ENCODE data around the gene MB.
"Not testable (repeated sequence)": the region's sequence is repeated elsewhere in the genome, so short reads cannot be mapped to it uniquely, and the experiment has no call there.

Gene MB

DNA sequence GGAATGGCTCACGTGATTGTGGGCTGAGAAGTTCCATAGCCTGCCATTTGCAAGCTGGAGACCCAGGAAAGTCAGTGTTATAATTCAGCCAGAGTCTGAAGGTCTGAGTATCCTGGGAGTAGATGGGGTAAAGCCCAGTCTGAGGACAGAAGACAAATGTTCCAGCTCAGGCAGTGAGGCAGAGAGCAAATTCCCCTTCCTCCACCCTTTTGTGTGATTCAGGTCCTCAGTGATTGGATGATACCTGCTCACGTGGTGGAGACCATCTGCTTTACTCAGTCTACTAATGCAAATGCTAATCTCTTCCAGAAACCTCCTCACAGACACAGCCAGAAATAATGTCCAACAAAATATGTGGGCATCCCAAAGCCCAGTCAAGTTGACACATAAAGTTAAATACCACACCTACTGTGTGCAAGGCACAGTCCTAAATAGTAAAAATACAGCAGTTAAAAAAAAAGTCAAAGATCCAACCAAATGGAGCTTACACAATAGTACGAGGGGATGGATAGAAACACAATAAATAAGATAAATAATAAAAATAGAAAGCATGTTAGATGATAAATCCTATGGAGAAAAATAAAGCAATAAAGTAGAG is 17.9 kb upstream of the MB start:
- no peak for DNase-seq

DNA sequence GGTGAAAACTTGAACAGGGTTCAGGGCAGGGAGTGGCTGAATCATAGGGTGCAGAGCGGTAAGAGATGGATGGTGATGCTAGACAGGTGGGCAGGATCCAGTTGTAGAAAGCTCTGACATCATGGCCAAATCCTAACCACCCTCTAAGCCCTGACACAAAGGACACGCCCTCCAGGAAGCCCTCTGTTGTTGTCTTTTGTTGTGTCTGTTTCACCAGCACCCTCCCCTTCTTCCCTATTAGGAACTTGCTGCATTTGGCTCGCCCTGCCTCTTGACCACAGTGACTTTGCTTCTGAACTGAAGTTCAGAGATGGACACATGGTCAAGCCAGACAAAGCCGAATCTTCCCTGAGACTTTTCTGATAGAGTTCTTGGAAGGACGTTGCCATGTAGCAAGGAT is 16.9 kb upstream of the MB start:
- DNase-seq = no peak

DNA sequence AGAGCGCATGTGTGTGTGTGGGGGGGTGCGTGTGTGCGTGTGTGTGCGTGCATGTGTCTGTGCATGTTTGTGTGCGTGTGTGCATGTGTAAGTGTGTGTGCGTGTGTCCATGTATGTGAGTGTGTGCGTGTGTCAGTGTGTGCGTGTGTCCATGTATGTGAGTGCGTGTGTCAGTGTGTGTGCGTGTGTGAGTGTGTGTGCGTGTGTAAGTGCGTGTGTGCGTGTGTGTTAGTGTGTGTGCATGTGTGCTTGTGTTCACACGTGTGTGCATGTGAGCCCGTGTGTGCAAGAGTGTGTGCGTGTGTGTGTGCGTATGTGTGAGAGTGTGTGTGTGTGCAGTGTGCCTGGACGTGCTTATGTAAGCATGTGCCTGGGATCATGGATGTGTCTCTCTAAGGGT is 16.4 kb upstream of the MB start:
- DNase-seq = no peak

DNA sequence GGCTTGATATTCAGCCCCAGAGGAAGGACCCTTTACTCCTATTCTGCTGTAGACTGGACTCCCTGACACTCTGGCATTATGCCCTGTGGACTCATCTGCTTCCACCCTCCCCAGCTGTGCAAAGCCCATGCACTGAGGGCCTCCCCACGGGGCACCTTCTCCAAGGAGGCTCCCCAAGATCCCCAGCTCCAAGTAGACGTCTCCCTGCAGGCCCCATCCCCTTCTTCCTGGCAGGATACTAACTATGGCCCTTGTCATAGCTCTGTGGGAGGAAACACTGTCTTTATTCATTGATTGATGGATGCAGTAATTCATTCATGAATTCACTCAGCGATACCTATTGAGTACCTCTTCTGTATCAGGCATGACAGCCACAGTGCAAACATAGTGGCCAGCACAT is 15.8 kb upstream of the MB start:
- no peak for DNase-seq

DNA sequence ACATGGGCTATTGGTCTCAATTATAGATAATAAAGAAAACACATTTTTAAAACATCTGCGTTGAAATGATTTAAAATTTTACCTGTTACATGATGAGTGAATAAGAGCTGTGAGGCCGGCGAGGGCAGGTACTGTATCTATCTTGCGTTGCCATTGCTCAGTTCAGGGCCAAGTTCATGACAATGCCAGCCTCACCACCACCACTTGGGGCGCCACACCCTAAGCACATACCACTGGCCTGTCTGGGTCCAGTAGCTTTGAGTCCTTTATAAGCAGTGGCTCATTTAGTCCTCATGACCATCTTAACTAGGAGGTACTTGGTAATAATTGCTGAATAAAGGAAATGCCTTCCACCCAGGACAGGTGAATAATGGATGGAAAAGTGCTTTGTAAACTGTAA is 14.5 kb upstream of the MB start:
- DNase-seq = peak; percentile 45

DNA sequence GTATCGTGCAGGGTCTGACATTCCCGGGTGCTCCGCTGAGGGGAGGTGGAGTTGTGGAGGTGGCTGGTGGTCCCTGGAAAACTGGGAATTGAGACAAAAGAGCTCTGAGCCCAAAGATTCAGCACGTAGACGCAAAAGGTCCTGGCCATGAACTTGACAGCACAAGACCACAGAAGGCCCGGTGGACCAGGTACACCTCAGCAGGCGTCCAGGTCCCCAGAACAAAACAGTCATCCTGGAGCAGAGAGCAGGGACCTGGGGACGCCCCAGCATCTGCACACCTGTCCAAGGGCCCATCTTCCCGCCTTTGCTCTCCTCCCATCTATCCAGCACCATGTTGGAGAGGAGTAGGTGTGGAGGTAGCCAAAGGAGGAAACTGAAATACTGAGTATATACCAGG is 13.8 kb upstream of the MB start:
- DNase-seq = no peak

DNA sequence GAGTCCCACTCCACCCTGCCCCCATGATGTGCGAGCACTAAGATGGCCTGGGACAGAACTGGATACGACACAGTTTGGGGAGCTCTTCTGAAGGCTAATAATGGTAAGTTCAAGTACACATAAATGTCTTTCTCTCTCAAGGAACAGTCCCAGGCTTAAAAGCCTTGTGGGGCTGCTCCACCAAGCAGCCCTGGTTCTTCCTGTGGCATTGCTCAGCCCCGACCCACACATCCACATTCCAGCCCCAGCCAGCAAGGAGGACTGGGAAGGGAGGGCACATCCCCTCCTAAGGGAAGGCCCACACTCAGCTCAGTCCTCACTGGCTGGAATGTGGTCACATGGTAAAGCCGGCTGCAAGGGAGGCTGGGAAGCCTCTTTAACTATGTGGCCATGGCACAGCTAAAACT is 13.3 kb upstream of the MB start:
- no peak for DNase-seq

DNA sequence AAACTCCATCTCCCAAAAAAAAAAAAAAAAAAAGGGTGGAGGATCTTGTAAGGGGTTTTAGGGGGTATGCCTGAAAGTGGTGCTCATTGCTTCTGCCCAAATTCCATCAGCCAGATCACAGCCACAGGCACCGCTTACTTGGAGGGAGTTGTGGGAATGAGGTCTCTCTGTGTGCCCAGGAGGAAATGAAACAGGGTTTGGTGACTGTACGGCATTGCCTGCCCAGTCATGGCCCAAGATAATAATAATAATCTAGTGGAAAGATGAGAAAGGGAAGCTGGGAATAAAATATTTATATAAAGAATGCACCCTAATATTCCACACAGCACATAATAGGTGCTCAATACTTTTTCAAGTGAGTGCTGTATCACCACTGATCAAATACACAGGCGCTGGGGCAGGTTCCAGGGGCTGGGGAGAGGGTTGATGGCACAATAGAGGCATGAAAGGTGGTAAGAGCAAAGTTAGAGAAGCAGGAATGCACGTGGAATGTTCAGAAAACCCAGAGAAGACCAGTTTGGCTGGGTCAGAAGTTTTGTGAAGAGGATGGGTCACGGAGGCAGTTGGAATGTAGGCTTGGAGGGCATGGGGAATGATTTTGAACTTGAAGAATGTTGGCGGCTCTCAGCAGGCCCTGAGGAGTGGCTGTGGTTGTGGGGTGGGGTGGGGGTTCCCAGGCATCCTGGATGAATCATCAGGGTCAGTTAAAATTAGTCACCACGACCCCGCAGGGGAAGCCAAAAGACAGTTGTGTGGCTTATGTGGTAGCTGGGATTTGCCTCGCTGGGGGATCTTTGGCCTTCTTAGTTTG is 12.5 kb upstream of the MB start:
- DNase-seq = peak; percentile 47

DNA sequence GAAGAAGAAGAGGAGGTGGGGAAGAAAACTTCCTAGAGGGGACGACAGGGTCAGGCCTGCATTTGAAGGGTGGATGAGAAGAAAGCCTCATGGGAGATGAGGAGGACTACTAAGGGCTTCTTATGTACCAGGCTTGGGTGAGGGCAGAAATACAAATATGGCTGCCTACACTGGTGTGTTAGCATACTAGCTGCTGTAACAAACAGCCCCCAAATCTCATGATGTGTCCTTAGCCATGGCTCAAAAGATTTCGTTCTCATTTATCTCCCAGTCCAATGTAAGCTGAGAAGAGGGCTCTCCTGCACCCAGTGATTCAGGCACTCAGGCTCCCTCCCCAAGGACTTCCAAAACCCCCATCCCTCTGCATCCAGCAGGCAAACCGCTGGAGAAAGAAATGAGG is 11.6 kb upstream of the MB start:
- no peak for DNase-seq

DNA sequence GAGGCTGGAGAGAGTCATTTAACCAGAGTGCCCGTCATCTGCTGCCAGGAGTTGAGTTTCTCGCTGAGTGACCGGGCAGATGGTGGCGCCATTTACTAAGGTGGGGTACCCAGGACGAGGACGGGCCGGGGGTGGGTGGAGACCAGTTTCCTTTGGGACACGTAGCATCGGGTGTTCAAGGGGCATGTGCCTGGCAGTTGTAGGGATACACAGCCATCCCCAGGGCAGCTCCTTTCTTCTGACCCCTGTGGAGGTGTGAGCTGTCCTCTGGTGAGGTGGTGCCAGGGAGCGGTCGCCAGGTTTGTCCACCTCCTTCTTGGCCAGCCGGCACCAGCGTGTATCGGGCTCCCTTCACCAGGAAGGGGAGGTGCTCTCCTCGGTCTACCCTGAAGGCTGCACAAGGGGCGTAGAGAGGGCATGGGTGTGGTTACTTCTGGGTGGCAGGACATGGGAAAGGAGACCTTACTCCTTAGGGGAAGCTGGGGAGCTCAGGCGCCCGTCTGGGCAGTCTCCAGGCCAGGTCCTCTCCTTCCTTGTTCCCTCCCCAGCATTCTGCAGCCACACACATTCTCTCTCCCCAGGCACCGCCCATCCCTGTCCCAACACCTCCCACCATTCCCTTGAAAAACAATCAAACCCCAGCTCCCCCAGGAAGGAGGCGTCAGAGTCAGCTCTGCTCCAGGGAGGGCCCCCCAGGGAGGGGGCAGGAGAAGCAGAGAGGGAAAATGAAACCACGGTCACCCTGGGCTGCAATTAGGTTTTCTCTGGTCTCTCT is 10.3 kb upstream of the MB start:
- peak; percentile 76 for DNase-seq

DNA sequence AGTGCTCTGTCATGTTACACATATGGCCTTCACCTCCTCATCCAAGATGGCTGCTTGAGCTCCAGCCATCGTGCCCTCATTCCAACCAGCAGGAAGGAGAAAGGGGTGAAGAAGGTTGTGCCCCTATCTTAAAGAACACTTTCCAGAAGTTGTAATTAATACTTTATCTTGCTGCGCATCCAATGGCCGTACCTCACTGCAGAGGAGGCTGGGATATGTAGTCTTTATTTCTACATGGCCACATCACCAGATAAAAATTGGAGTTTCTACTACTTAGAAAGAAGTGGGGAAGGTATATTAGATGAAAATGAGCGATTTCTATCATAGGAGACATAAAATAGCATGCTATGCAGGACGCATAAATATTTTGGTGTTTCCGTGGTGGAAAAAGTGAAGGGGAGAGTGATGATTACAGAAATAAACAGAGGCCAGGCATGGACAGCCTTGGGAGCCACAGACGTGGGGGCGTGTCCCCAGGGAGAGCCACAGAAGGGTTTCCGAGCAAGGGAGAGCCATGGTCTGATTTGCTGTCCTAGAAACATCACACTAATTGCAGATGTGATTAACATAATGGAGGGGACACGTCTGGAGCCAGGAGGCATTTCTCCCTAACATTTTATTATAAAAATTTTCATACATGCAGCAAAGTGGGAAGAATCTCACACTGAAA is 8.8 kb upstream of the MB start:
- DNase-seq = no peak

DNA sequence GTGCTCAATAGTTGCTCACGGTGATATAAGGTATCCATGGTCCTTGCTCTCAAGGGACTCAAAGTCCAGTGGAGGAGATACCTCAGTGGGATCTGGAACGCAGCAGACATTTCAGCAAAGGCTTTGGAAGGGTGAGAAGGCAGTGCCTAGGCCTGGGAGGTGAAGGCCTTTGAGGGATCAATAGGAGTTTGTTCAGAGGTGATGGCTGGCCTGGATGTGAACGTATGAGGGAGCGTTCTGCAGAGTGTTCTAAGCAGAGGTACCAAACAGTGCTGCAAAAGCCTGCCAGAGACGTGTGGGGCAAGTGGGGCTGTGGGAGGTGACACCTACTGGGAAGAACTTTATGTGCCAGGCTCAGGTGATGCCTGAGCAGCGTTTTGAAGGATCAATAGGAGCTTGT is 7.4 kb upstream of the MB start:
- DNase-seq = no peak

DNA sequence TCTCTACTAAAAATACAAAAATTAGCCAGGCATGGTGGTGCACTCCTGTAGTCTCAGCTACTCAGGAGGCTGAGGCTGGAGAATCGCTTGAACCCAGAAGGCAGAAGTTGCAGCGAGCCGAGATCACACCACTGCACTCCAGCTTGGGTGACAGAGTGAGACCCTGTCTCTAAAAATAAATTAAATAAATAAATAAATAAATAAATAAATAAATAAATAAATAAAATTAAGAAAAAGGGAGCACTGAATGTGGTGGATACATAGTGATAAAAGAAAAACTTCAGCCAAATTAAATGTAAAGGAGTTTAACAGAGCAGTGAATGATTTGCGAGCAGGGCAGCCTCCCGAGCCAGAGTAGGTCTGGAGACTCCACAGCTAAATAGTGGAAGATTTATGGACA is 6.8 kb upstream of the MB start:
- DNase-seq = not testable (repeated sequence)

DNA sequence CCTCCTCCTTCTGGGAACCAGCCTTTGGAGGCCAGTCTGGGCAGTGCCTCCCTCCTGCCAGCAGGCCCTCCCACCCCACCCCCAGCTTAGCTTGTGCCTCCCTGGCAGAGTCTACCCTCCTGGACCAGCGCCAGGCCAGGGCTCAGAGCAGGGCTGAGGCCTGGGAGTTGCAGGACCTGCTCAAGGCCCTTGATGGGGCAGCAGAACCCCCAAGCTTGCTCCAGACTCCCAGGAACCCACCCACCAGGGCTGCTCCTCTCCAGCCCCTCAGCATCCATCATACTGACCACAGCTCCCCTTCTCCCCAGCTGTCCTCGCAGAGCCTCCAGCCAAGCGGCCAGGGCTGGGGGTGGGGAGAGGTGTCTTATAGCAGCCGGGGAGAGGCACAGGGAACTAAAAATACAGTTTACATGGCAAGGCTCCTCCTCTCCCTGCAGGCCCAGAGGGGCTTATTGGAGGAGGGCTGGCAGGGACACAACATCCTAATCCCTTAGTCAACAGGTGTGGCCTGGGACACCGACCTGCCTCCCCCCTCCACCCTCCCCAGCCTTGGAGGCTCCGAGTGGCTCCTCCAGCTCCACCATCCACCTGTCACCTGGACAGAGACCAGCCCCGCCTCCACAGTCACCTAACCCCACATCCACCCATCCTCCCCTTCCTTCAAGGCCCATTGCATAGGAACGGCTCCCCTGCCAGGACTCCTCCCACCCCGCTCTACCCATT is 5.2 kb upstream of the MB start:
- DNase-seq = no peak

DNA sequence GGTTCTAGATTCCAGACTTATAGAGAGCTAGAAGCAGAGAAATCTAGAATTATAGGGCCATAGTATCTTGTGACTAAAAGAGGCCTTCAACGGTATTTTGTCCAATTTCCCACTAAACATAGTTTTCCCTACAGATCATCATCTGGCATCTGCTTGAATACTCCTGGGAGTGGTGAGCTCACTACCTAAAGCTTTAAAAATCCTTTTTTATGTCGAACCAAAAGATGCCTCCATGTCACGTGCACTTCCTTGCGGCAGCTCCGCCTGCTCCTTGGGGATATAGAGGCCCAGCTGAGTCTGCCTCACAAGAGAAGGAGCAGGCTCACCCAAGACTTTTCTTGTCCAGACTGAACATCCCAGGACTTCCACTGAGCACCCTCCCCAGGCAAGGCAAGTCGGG is 4.3 kb upstream of the MB start:
- no peak for DNase-seq

DNA sequence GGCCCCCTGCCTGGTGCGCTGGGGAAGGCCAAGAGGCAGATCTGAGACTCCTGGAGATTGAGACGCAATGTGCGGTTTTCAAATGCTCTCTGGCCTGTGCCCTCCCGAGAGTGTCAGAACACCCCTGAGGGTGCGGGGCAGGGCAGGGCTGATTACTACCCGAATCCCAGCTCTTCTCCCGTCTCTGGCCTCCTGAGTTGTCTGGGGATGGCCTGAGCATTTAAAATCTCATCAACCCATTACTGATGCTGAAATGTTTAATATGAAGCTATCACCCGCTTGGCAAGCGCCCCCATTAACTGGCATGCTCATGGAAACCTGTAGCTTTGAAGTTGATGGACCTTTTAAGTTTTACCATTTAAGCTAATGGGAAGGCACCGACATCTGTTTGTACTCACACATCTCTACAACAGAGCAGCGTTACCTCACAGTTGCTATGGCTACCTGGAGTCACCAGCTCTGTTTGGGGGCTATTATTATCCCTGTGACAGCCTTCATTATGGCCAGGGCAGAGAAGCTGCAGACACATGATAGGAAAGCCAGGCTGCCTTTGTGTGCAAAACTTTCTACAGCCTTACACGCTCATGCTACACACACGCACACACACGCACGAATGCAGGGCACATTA is 3.6 kb upstream of the MB start:
- no peak for DNase-seq

DNA sequence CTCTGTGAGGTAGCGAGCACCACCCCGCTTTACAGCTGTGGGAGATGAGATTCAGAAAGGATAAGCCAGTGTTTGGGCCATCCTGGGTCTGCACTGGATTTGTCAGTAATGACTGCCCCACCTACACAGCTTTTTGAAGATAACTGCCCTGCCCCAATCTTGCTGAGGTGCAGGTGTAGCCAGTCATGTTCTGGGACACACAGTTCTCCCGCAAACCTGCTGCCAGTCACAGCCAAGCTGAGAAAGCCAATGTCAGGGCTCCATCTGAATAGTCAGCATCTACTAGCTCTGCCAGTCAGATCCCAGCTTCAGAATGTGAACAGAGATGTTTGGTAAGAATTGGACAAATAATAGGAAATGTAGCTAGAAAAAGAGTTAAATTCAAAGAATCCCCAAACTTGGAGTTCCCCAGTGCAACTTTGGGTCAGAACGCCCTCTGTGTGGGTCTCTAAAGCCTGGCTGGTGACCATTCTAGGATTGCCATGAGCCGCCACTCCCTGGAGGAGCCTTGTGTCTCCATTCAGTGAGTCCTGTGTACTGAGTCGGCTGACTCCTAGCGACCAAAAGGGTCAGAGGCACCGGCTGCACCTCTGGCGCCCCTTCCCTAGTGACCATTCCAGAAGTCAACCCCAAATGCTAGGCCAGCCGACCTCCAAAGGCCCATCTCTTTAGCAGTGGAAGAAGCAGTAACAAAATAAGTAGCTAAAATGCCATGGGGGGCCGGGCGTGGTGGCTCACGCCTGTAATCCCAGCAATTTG is 2.4 kb upstream of the MB start:
- no peak for DNase-seq

DNA sequence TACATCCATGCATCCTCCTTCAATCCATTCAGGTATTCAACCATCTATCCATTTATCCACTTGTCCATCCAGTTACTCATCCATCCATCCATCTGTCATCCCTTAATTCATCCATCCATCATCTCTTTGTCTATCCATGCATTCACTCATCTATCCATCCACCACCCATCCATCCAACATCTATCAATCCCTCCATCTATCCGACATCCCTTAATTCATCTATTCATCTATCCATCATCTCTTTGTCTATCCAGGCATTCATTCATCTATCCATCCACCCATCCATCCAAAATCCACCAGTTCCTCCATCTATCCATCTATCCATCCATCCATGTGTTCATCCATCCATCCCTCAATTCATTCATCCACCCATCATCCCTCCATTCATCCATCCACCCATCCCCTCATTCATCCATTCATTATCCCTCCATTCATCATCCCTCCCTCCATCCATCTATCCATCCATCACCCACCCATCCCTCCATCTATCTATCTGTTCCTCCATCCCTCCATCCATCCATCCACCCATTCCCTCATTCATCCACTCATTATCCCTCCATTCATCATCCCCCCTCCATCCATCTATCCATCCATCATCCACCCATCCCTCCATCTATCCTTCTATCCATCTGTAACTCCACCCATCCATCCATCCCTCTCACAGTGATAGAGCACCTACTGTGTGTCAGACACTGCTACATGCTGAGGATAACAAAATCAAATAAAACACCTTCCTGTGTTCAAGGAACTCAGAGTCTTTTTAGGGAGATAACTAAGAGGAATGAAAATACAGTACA is 1.5 kb upstream of the MB start:
- no peak for DNase-seq

DNA sequence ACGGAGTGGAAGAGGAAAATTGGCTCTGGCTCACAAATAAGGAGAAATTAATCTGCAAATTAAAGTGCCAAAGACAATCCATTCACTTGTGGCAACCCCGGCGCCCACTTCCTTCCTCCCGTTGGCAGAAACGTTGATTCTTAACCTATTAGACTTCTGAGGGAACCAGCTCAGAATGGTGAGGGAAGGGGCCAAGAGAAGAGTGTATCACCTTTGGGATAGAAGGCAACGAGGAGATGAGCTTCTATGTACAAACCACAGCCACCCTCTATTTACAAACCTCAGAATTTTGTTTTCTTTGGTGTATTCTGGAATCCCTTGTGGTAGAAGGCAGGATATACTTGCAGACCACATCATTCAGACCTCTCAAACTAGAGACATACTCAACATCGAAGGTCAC is 1.1 kb downstream of the MB start:
- DNase-seq = no peak

DNA sequence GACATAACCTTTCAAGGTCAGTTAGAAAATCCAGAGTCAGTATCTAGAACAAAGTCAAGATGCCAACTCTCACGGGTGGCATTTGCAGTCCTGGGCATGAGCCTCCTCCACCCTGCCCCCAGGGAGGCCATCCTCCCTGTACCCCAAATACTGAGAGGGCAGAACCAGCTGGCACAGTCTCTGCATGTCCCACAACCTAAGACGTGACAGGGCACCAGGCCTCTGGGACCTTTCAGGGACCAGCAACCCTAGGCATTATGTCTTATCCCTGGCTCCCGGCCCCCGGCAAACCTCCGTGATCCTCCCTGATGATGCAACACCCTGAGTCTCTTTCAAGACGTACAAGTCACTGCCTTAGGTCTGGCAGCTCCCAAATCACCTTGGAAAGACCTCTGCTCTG is 2.0 kb downstream of the MB start:
- no peak for DNase-seq

DNA sequence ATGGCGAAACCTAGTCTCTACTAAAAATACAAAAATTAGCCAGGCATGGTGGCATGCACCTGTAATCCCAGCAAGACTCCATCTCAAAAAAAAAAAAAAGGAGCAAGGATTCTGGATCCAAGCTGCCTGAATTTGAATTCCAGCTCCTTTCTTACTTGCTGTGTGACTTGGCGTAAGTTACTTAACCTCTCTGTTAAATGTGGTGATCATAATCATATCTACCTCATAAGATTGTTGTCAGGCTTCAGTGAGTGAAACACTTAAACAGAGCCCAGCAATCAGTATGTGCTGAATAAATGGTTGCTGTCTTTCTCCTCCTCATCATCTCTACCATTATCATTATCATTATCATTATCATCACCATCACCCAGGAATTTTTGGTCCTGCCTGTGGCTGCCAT is 2.7 kb downstream of the MB start:
- DNase-seq = no peak
